Psoas muscle (tissue), 8 donors: ENCODE measurements around the gene NPDC1. TPM values are rescaled to one million over a fixed set of nuclear protein-coding genes. Genes with fewer than 3 reads are reported as not detected.

Source experiments
- ATAC-seq, 4 donors: fragments of 200-7000 bp; cut with Tn5 transposase; one replicate each; pipeline ENCODE4 v1.9.1; 2020; ENCODE audit warnings: moderate library complexity in 3 of 4, mild to moderate bottlenecking in 2 of 4
- DNase-seq, 2 donors: peaks; one replicate each; pipeline ENCODE4 v3.0.0-alpha.2; 2020
- H3K27ac ChIP-seq: fragments of 200-600 bp; one replicate; pipeline ENCODE4 v1.8.0; 2022
- H3K27me3 ChIP-seq, 3 donors: fragments of 200-600 bp in 1 of 3; one replicate each; pipeline versions ENCODE4 v1.6.1 to v1.8.0; 2013 to 2022; ENCODE audit warnings: low read length in 2 of 3, mild to moderate bottlenecking in 2 of 3, moderate library complexity in 1 of 3; ENCODE audit not compliant: insufficient read depth in 3 of 3
- H3K36me3 ChIP-seq, 2 donors: fragments of 200-600 bp in 1 of 2; one replicate each; pipeline versions ENCODE4 v1.6.1 to v1.8.0; 2013 to 2022; ENCODE audit warnings: low read depth in 1 of 2, mild to moderate bottlenecking in 1 of 2, moderate library complexity in 1 of 2; ENCODE audit not compliant: insufficient read depth in 1 of 2
- H3K4me1 ChIP-seq: fragments of 200-600 bp; one replicate; pipeline ENCODE4 v1.8.0; 2022
- H3K4me3 ChIP-seq: fragments of 200-600 bp; one replicate; pipeline ENCODE4 v1.8.0; 2022; ENCODE audit warnings: mild to moderate bottlenecking
- H3K9me3 ChIP-seq: fragments of 200-600 bp; one replicate; pipeline ENCODE4 v1.8.0; 2022
- WGBS, 3 donors: extraction: QIAGEN DNeasy Blood & Tissue Kit; methylation state at CpG; one replicate each; pipeline versions ENCODE4 v1.1.6 to v1.1.7; 2013; 5-methylcytosine and 5-hydroxymethylcytosine counted together
- intact Hi-C, 2 donors: fragments of 100-400 bp; cut with DNase I; formaldehyde crosslinking; loops; one replicate each; pipeline versions ENCODE4 v1.11.0 to v1.14.2; 2022
- polyA plus RNA-seq, 3 donors: library from polyadenylated mRNA; stranded (reverse); fragments of 200-250 nt; gene quantifications; one replicate each; pipeline ENCODE4 v1.2.3, GENCODE V29; 2013
- total RNA-seq, 4 donors: library from RNA; stranded (reverse); fragmentation: NEBNext Ultra II Directional in 2 of 4; extraction: Animal tissue kit (Norgen Biotek cat#: 25700) in 2 of 4; gene quantifications; one replicate each; pipeline versions ENCODE4 v1.2.1 to v1.2.4, GENCODE V29; 2021 to 2023
- TF ChIP-seq, protein P1 (sequence below): fragments of 200-600 bp; IDR thresholded peaks from one replicate; pipeline ENCODE4 v1.8.0; 2022; ENCODE audit warnings: antibody characterized with exemption
- donor health status: healthy with polysubstance abuse.
- donor health status: DM: no; HTN: no; CAD: no; lungs with moderate emphysema.
- donor health status: Bipolar disorder and iron deficiency.
- donor health status: healthy.
- donor health status: DM: yes; HTN: yes; CAD: no.
- donor health status: DM: no; HTN: no; CAD: no.
- donor health status: DM: no; HTN: no; CAD: no.
- donor health status: DM: yes; HTN: yes; CAD: no.

The NPDC1 gene
- total and polyA plus RNA-seq, 7 donors: 14.8 to 32.1 (median 22.4) TPM

GRCh38 chr9:137037483-137037882 is 8.5 kb downstream of the NPDC1 start:
- H3K27me3 ChIP-seq: peaks cover 0 to 6% (median 0%) of the 10 kb centered on the region in 3 donors
- H3K9me3 ChIP-seq: no peaks in the 10 kb centered on the region
- 84 to 88% (median 85%) methylated on average over 10 of the region's 10 CpGs for WGBS, 3 donors
- intact Hi-C loops: no loop called here
- no peak overlapping the region for H3K4me3 ChIP-seq
- DNase-seq: no peak
- peaks cover 6% of the 10 kb centered on the region for H3K4me1 ChIP-seq
- H3K36me3 ChIP-seq: peaks cover 0 to 12% of the 10 kb centered on the region in 2 donors
- H3K27ac ChIP-seq: no peak overlapping the region
- TF ChIP-seq, protein P1, sequence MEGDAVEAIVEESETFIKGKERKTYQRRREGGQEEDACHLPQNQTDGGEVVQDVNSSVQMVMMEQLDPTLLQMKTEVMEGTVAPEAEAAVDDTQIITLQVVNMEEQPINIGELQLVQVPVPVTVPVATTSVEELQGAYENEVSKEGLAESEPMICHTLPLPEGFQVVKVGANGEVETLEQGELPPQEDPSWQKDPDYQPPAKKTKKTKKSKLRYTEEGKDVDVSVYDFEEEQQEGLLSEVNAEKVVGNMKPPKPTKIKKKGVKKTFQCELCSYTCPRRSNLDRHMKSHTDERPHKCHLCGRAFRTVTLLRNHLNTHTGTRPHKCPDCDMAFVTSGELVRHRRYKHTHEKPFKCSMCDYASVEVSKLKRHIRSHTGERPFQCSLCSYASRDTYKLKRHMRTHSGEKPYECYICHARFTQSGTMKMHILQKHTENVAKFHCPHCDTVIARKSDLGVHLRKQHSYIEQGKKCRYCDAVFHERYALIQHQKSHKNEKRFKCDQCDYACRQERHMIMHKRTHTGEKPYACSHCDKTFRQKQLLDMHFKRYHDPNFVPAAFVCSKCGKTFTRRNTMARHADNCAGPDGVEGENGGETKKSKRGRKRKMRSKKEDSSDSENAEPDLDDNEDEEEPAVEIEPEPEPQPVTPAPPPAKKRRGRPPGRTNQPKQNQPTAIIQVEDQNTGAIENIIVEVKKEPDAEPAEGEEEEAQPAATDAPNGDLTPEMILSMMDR: no peak
- ATAC-seq: no peak

DNA sequence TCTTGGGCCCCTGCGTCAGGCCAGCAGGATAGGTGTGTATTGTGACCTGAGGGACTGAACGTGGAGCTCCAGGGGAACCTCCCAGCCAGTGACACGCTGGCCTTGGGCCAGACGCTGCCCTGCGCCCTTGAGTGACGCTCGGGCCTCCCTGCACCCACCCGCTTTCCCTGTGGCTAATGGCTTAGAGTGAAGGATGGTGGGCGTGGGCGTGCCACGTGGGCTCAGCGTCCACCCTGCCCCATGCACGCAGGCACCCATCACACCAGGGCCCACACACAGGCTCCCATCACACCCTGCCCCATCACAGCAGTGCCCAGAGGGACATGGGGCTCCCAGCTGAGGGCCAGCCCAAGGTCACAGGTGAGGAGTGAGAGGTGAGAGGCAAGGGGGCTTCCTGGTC is 8.9 kb downstream of the NPDC1 start:
- ATAC-seq (no peak), DNase-seq (no peak)
- H3K4me1 ChIP-seq: peaks cover 6% of the 10 kb centered on the region
- peaks cover 0 to 12% of the 10 kb centered on the region in 2 donors for H3K36me3 ChIP-seq
- intact Hi-C loops: no loop called here
- H3K27me3 ChIP-seq: peaks cover 0 to 6% (median 0%) of the 10 kb centered on the region in 3 donors
- H3K9me3 ChIP-seq: no peaks in the 10 kb centered on the region
- H3K4me3 ChIP-seq: no peak overlapping the region
- H3K27ac ChIP-seq: no peak overlapping the region
- TF ChIP-seq, protein P1: no peak
- WGBS, 3 donors: 73 to 82% (median 79%) methylated on average over 13 of the region's 13 CpGs

GRCh38 chr9:137035937-137036336 is 10.0 kb downstream of the NPDC1 start:
- peaks cover 0 to 6% (median 0%) of the 10 kb centered on the region in 3 donors for H3K27me3 ChIP-seq
- intact Hi-C loops: loop anchor here (1.0 to 2.0 kb wide), 3 partner anchors 87 to 249 kb away; no protein-coding TSS in a partner anchor
- H3K9me3 ChIP-seq: no peaks in the 10 kb centered on the region
- H3K27ac ChIP-seq: no peak overlapping the region
- DNase-seq (no peak), ATAC-seq (no peak)
- H3K36me3 ChIP-seq: peaks cover 0 to 12% of the 10 kb centered on the region in 2 donors
- peaks cover 6% of the 10 kb centered on the region for H3K4me1 ChIP-seq
- WGBS, 3 donors: 71 to 83% (median 78%) methylated on average over 7 to 8 of the region's 8 CpGs
- H3K4me3 ChIP-seq: no peak overlapping the region
- TF ChIP-seq, protein P1: no peak

DNA sequence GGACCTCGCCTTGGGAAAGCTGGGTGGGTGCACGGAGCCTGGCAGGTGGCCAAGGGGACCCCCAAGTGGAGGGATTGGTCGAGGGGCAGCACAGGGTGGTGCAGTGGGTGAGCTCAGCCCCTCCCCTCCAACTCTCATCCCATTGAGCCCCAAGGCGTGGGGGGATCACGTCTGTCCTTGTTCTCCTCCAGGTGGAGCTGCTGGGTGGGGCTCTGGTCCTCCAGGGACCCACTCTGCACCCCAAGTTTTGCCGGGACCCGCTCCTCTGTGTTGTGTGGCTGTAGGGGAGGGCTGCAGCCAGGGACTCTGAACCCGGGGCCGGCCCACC is 10.5 kb downstream of the NPDC1 start:
- ATAC-seq: peak in 3 of 4 donors; percentile 7 to 31 (median 26)
- peaks cover 6% of the 10 kb centered on the region for H3K4me1 ChIP-seq
- TF ChIP-seq, protein P1: no peak
- peaks cover 0 to 12% of the 10 kb centered on the region in 2 donors for H3K36me3 ChIP-seq
- intact Hi-C loops: loop anchor here (1.0 to 2.0 kb wide), 3 partner anchors 87 to 248 kb away; no protein-coding TSS in a partner anchor
- no peaks in the 10 kb centered on the region for H3K9me3 ChIP-seq
- H3K27ac ChIP-seq: no peak overlapping the region
- H3K27me3 ChIP-seq: peaks cover 0 to 6% (median 0%) of the 10 kb centered on the region in 3 donors
- 16 to 27% (median 25%) methylated on average over 8 to 9 of the region's 9 CpGs for WGBS, 3 donors
- no peak overlapping the region for H3K4me3 ChIP-seq
- no peak for DNase-seq
